DOHH2 (cell line): Measurements from ENCODE around the gene FA2H.

Experiments
- EZH2phosphoT487 ChIP-seq: fragments of 200-600 bp; sonication (generic); IDR thresholded peaks from 2 replicates; pipeline ENCODE4 v1.6.1; 2017; ENCODE audit warnings: borderline replicate concordance, mild to moderate bottlenecking, antibody characterized with exemption, low read length, moderate library complexity, mixed read lengths
- TF ChIP-seq, protein P1 (sequence below): fragments of 200-600 bp; sonication (generic); IDR thresholded peaks from one replicate; pipeline ENCODE4 v1.5.1; 2014; ENCODE audit warnings: antibody characterized with exemption, mild to moderate bottlenecking, low read depth, low read length; ENCODE audit not compliant: poor library complexity, severe bottlenecking

DNA sequence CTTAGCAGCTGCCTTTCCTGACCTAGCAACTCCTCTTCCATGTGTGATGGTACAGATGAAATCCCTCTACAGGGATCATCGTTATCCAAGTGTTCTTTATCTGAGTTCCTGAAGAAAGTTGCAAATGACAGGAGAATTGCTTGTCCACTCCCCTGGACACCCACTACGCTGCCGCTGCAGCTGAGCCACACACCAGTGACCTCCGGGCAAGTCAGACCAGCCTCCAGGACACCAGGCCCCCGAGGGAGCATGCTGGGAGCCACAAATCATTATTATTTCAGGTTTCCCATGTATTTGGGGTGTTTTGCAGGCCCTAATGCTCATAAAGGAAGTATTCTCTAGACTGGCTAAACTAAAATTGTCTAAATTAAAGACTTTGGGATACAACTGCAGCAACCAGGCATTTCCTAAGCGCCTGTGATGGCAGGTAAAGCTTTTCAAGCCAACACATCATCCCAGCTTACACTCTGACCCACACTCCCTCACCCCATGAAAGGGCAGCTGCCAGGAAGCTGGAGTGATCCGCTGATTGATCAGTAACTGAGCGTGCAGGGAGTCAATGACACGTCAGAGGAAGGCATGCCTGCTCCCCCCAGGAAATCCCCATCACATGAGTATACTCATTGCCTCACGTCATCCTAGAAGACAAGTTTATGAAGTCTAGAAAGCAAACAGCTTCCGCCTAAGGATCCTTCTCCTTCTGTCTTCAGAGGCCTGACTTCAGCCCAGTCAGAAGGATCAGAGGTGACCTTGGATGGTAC is 14.4 kb downstream of the FA2H start:
- TF ChIP-seq, protein P1, sequence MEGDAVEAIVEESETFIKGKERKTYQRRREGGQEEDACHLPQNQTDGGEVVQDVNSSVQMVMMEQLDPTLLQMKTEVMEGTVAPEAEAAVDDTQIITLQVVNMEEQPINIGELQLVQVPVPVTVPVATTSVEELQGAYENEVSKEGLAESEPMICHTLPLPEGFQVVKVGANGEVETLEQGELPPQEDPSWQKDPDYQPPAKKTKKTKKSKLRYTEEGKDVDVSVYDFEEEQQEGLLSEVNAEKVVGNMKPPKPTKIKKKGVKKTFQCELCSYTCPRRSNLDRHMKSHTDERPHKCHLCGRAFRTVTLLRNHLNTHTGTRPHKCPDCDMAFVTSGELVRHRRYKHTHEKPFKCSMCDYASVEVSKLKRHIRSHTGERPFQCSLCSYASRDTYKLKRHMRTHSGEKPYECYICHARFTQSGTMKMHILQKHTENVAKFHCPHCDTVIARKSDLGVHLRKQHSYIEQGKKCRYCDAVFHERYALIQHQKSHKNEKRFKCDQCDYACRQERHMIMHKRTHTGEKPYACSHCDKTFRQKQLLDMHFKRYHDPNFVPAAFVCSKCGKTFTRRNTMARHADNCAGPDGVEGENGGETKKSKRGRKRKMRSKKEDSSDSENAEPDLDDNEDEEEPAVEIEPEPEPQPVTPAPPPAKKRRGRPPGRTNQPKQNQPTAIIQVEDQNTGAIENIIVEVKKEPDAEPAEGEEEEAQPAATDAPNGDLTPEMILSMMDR, result no peak
- TF ChIP-seq EZH2phosphoT487, result no peak
